ENCODE results near the gene GAL3ST1.

GAL3ST1 gene

GRCh38 chr22:30537083-30537731 is 37.3 kb downstream of the GAL3ST1 start:
- no peak for DNase-seq (ENCODE audit: low read depth in 4 of 4, low spot score in 1 of 4)

GRCh38 chr22:30535182-30535581 is 39.3 kb downstream of the GAL3ST1 start:
- no peak for DNase-seq (ENCODE audit: low read depth in 4 of 4, low spot score in 1 of 4)

- DNase-seq (ENCODE audit: low read depth in 4 of 4, low spot score in 1 of 4) = no peak
Observed at GRCh38 chr22:30531651-30532608, 42.5 kb downstream of the GAL3ST1 start.

GRCh38 chr22:30526656-30527055 is 47.8 kb downstream of the GAL3ST1 start:
- no peak for DNase-seq (ENCODE audit: low read depth in 4 of 4, low spot score in 1 of 4)

GRCh38 chr22:30523646-30524489 is 50.6 kb downstream of the GAL3ST1 start:
- no peak for DNase-seq (ENCODE audit: low read depth in 4 of 4, low spot score in 1 of 4)

- no peak for DNase-seq (ENCODE audit: low read depth in 4 of 4, low spot score in 1 of 4)
Observed at GRCh38 chr22:30521368-30522156, 52.9 kb downstream of the GAL3ST1 start.

GRCh38 chr22:30519842-30520425 is 54.5 kb downstream of the GAL3ST1 start:
- DNase-seq (ENCODE audit: low read depth in 4 of 4, low spot score in 1 of 4) = no peak

- no peak for DNase-seq (ENCODE audit: low read depth in 4 of 4, low spot score in 1 of 4)
Observed at GRCh38 chr22:30516731-30517130, 57.7 kb downstream of the GAL3ST1 start.

- no peak for DNase-seq (ENCODE audit: low read depth in 4 of 4, low spot score in 1 of 4)
Observed at GRCh38 chr22:30516273-30516672, 58.2 kb downstream of the GAL3ST1 start.

- no peak for DNase-seq (ENCODE audit: low read depth in 4 of 4, low spot score in 1 of 4)
Observed at GRCh38 chr22:30514252-30514651, 60.2 kb downstream of the GAL3ST1 start.

- no peak for DNase-seq (ENCODE audit: low read depth in 4 of 4, low spot score in 1 of 4)
Observed at GRCh38 chr22:30513462-30513861, 61.0 kb downstream of the GAL3ST1 start.

GRCh38 chr22:30511911-30512310 is 62.6 kb downstream of the GAL3ST1 start:
- no peak for DNase-seq (ENCODE audit: low read depth in 4 of 4, low spot score in 1 of 4)

- DNase-seq (ENCODE audit: low read depth in 4 of 4, low spot score in 1 of 4) = no peak
Observed at GRCh38 chr22:30511109-30511508, 63.4 kb downstream of the GAL3ST1 start.

GRCh38 chr22:30508216-30508615 is 66.2 kb downstream of the GAL3ST1 start:
- no peak for DNase-seq (ENCODE audit: low read depth in 4 of 4, low spot score in 1 of 4)

GRCh38 chr22:30507670-30508069 is 66.8 kb downstream of the GAL3ST1 start:
- DNase-seq (ENCODE audit: low read depth in 4 of 4, low spot score in 1 of 4) = no peak

- DNase-seq (ENCODE audit: low read depth in 4 of 4, low spot score in 1 of 4) = no peak
Observed at GRCh38 chr22:30506507-30506968, 67.9 kb downstream of the GAL3ST1 start.

Measured in stimulated activated CD4-positive, alpha-beta T cell treated with anti-CD3 and anti-CD28 coated beads, Interleukin-1b, Interleukin-23, amount 100 ng/mL, for 24 hours (primary cell).